Caco-2 (cell line): ENCODE data around the gene MBD1. TPM values are rescaled to one million over a fixed set of nuclear protein-coding genes. Genes with fewer than 3 reads are reported as not detected.
A peak's percentile ranks its signal among the peaks of the same experiment; 100 is the strongest.
"Not testable (repeated sequence)": the region's sequence is repeated elsewhere in the genome, so short reads cannot be mapped to it uniquely, and the experiment has no call there.

ENCODE experiments used
- BruUV-seq: library from RNA; stranded (reverse); fragments of 400-500 nt; replicated peaks from 2 replicates; lab custom pipeline; 2021; lab: Mats Ljungman, UMichigan
- CTCF ChIA-PET: fragments of 300-600 bp; sonication (Branson Sonifier 250); formaldehyde crosslinking; loops from one replicate; lab custom pipeline; 2022; ENCODE audit warnings: antibody characterized with exemption; lab: Charles Lee
- POLR2A ChIA-PET: fragments of 300-600 bp; sonication (Branson Sonifier 250); formaldehyde crosslinking; loops from one replicate; lab custom pipeline; 2022; ENCODE audit warnings: antibody characterized with exemption; lab: Charles Lee
- DNase-seq, 2 experiments: peaks; one replicate each; pipeline versions ENCODE4 v3.0.0 to v3.0.0-alpha.2; 2020 to 2022
- H3K27me3 ChIP-seq: replicated peaks from 2 replicates; pipeline ENCODE4 v1.6.0; 2011; ENCODE audit warnings: low read length; ENCODE audit not compliant: control insufficient read depth, insufficient read depth
- H3K36me3 ChIP-seq: 2 replicates; pipeline ENCODE4 v1.5.1; 2011; ENCODE audit warnings: low read length; ENCODE audit not compliant: control insufficient read depth, insufficient read depth
- H3K4me1 ChIP-seq: fragments of 250-450 bp; sonication (Bioruptor Pico); 2 replicates; pipeline ENCODE4 v1.5.1; 2020; ENCODE audit warnings: mild to moderate bottlenecking
- H3K4me3 ChIP-seq: 2 replicates; pipeline ENCODE4 v1.5.1; 2011; ENCODE audit warnings: low read depth, mild to moderate bottlenecking, control low read depth, low read length
- H3K9me3 ChIP-seq: fragments of 250-450 bp; sonication (Bioruptor Pico); 2 replicates; pipeline ENCODE4 v1.5.1; 2020; ENCODE audit warnings: mild to moderate bottlenecking, moderate library complexity
- H3K27ac Mint-ChIP-seq: one replicate; pipeline ENCODE4 v1.8.0; 2022; ENCODE audit warnings: mixed read lengths; ENCODE audit not compliant: unreplicated experiment
- H3K27me3 Mint-ChIP-seq: one replicate; pipeline ENCODE4 v1.8.0; 2022; ENCODE audit warnings: mixed read lengths; ENCODE audit not compliant: insufficient read depth, unreplicated experiment
- H3K36me3 Mint-ChIP-seq: one replicate; pipeline ENCODE4 v1.8.0; 2022; ENCODE audit warnings: mild to moderate bottlenecking, mixed read lengths; ENCODE audit not compliant: insufficient read depth, unreplicated experiment
- H3K4me1 Mint-ChIP-seq: one replicate; pipeline ENCODE4 v1.8.0; 2022; ENCODE audit warnings: low read depth, mixed read lengths; ENCODE audit not compliant: unreplicated experiment
- H3K4me3 Mint-ChIP-seq: one replicate; pipeline ENCODE4 v1.8.0; 2022; ENCODE audit warnings: mild to moderate bottlenecking, moderate library complexity, mixed read lengths; ENCODE audit not compliant: unreplicated experiment
- H3K9me3 Mint-ChIP-seq: one replicate; pipeline ENCODE4 v1.8.0; 2022; ENCODE audit warnings: mixed read lengths; ENCODE audit not compliant: unreplicated experiment
- CTCF ChIP-seq, 2 experiments: fragments of 200-600 bp in 1 of 2; IDR thresholded peaks; 1 replicate in 1 of 2; 2 replicates in 1 of 2; pipeline versions ENCODE4 v1.5.1 to v1.8.0; 2011 to 2022; ENCODE audit warnings: antibody characterized with exemption in 1 of 2, control low read depth in 1 of 2, inconsistent platforms in 1 of 2, low read depth in 1 of 2, low read length in 1 of 2, mild to moderate bottlenecking in 1 of 2, moderate library complexity in 1 of 2; ENCODE audit not compliant: insufficient read depth in 1 of 2, severe bottlenecking in 1 of 2, unreplicated experiment in 1 of 2
- intact Hi-C: fragments of 100-400 bp; cut with micrococcal nuclease; formaldehyde crosslinking; loops from one replicate; pipeline ENCODE4 v1.10.0; 2022; ENCODE audit not compliant: unreplicated experiment
- total RNA-seq: library from RNA; stranded (reverse); gene quantifications from 2 replicates; pipeline ENCODE4 v1.2.3, GENCODE V29; 2022

MBD1 gene
- total RNA-seq, 1 experiment from 2014 or later = 34.7 TPM

- ChIA-PET POLR2A (no interaction called here), CTCF (no interaction called here)
- Mint-ChIP-seq H3K4me1 (no peaks in the 10 kb centered on the region), H3K36me3 (no peaks in the 10 kb centered on the region), H3K9me3 (no peaks in the 10 kb centered on the region), H3K27ac (no peak overlapping the region), H3K4me3 (no peak overlapping the region), H3K27me3 (peaks cover 3% of the 10 kb centered on the region)
- BruUV-seq = no TSS peak
- H3K4me1 ChIP-seq = no peaks in the 10 kb centered on the region
- no peak for TF ChIP-seq CTCF (IDR thresholded peaks at IDR 0.05; ENCODE audit: insufficient read depth in 1 of 2, low read depth in 1 of 2, low read length in 1 of 2, severe bottlenecking in 1 of 2, unreplicated experiment in 1 of 2)
- no peak for DNase-seq
- intact Hi-C loops = no loop called here
- H3K4me3 ChIP-seq = no peak overlapping the region
- H3K27me3 ChIP-seq = no peaks in the 10 kb centered on the region
- no peaks in the 10 kb centered on the region for H3K9me3 ChIP-seq
- no peaks in the 10 kb centered on the region for H3K36me3 ChIP-seq
Observed at GRCh38 chr18:50297621-50298442, 16.5 kb upstream of the MBD1 start.

- no peak for TF ChIP-seq CTCF (IDR thresholded peaks at IDR 0.05; ENCODE audit: insufficient read depth in 1 of 2, low read depth in 1 of 2, low read length in 1 of 2, severe bottlenecking in 1 of 2, unreplicated experiment in 1 of 2)
- Mint-ChIP-seq H3K9me3 (no peaks in the 10 kb centered on the region), H3K4me1 (no peaks in the 10 kb centered on the region), H3K27ac (no peak overlapping the region), H3K4me3 (no peak overlapping the region), H3K27me3 (peaks cover 3% of the 10 kb centered on the region), H3K36me3 (no peaks in the 10 kb centered on the region)
- no peak overlapping the region for H3K4me3 ChIP-seq
- no TSS peak for BruUV-seq
- H3K36me3 ChIP-seq = no peaks in the 10 kb centered on the region
- DNase-seq = no peak
- no peaks in the 10 kb centered on the region for H3K4me1 ChIP-seq
- POLR2A ChIA-PET = no interaction called here
- intact Hi-C loops = no loop called here
- no peaks in the 10 kb centered on the region for H3K9me3 ChIP-seq
- CTCF ChIA-PET = no interaction called here
- no peaks in the 10 kb centered on the region for H3K27me3 ChIP-seq
Observed at GRCh38 chr18:50293039-50293438, 11.7 kb upstream of the MBD1 start.

- POLR2A ChIA-PET = no interaction called here
- CTCF ChIA-PET = no interaction called here
Observed at GRCh38 chr18:50289108-50289443, 7.8 kb upstream of the MBD1 start.

GRCh38 chr18:50288348-50289107 is 7.2 kb upstream of the MBD1 start:
- H3K4me1 ChIP-seq, CTCF ChIA-PET, H3K36me3 ChIP-seq, POLR2A ChIA-PET, H3K4me1 Mint-ChIP-seq, H3K27me3 Mint-ChIP-seq, H3K27me3 ChIP-seq, H3K9me3 ChIP-seq, DNase-seq, BruUV-seq, H3K9me3 Mint-ChIP-seq: not testable (repeated sequence)
- Mint-ChIP-seq H3K4me3 (peak overlapping the region; percentile 87), H3K27ac (peak overlapping the region; percentile 84), H3K36me3 (peaks cover 14% of the 10 kb centered on the region)
- H3K4me3 ChIP-seq = peak overlapping the region; percentile 47
- intact Hi-C loops = loop anchor here (5.0 kb wide), 1 partner anchor 139 kb away; no protein-coding TSS in a partner anchor

More at GRCh38 chr18:50289108-50289443, 7.8 kb upstream of the MBD1 start:
- no peak for DNase-seq
- Mint-ChIP-seq H3K4me3 (peak overlapping the region; percentile 44), H3K4me1 (peaks cover 7% of the 10 kb centered on the region), H3K36me3 (peaks cover 14% of the 10 kb centered on the region), H3K27ac (peak overlapping the region; percentile 41), H3K27me3 (no peaks in the 10 kb centered on the region), H3K9me3 (no peaks in the 10 kb centered on the region)
- no peaks in the 10 kb centered on the region for H3K4me1 ChIP-seq
- H3K4me3 ChIP-seq = no peak overlapping the region
- intact Hi-C loops = loop anchor here (5.0 kb wide), 1 partner anchor 138 kb away; no protein-coding TSS in a partner anchor
- H3K36me3 ChIP-seq = no peaks in the 10 kb centered on the region; the same call in 1 of the 2 replicates
- BruUV-seq = no TSS peak
- TF ChIP-seq CTCF (IDR thresholded peaks at IDR 0.05; ENCODE audit: insufficient read depth in 1 of 2, low read depth in 1 of 2, low read length in 1 of 2, severe bottlenecking in 1 of 2, unreplicated experiment in 1 of 2) = no peak
- no peaks in the 10 kb centered on the region for H3K9me3 ChIP-seq
- H3K27me3 ChIP-seq = no peaks in the 10 kb centered on the region
